Mesenchymal stem cell (in vitro differentiated cells and primary cell): ENCODE results near the gene PRPS1L1.

Experiments
- DNase-seq: peaks from one replicate; pipeline ENCODE4 v3.0.0-alpha.2; 2013
- H2AFZ ChIP-seq: one replicate; pipeline ENCODE4 v1.6.1; 2013; ENCODE audit warnings: low read depth, mild to moderate bottlenecking, control low read depth, inconsistent platforms, low read length, moderate library complexity
- H2AK5ac ChIP-seq: 2 replicates; pipeline ENCODE4 v1.6.1; 2013; ENCODE audit warnings: low read length, moderate library complexity, mild to moderate bottlenecking, inconsistent platforms; ENCODE audit not compliant: severe bottlenecking
- H2BK120ac ChIP-seq: one replicate; pipeline ENCODE4 v1.6.1; 2013; ENCODE audit warnings: low read depth, mild to moderate bottlenecking, inconsistent platforms, low read length, moderate library complexity
- H2BK12ac ChIP-seq, 2 experiments: one replicate each; pipeline ENCODE4 v1.6.1; 2013; ENCODE audit warnings: inconsistent platforms in 2 of 2, low read length in 2 of 2, mild to moderate bottlenecking in 2 of 2, moderate library complexity in 2 of 2, control low read depth in 1 of 2
- H2BK15ac ChIP-seq: one replicate; pipeline ENCODE4 v1.6.1; 2013; ENCODE audit warnings: mild to moderate bottlenecking, low read depth, inconsistent platforms; ENCODE audit not compliant: poor library complexity, severe bottlenecking
- H2BK5ac ChIP-seq: 2 replicates; pipeline ENCODE4 v1.6.1; 2013; ENCODE audit warnings: low read depth, mild to moderate bottlenecking, low read length, control low read depth, inconsistent platforms; ENCODE audit not compliant: poor library complexity, severe bottlenecking
- H3K14ac ChIP-seq, 2 experiments: one replicate each; pipeline ENCODE4 v1.6.1; 2013; ENCODE audit warnings: inconsistent platforms in 2 of 2, low read length in 2 of 2, control low read depth in 1 of 2, mild to moderate bottlenecking in 1 of 2, moderate library complexity in 1 of 2
- H3K18ac ChIP-seq, 2 experiments: one replicate each; pipeline ENCODE4 v1.6.1; 2013; ENCODE audit warnings: inconsistent platforms in 2 of 2, low read length in 2 of 2, control low read depth in 1 of 2, low read depth in 1 of 2, mild to moderate bottlenecking in 1 of 2
- H3K23ac ChIP-seq, 2 experiments: one replicate each; pipeline ENCODE4 v1.6.1; 2013; ENCODE audit warnings: inconsistent platforms in 2 of 2, low read length in 2 of 2, mild to moderate bottlenecking in 2 of 2, moderate library complexity in 2 of 2, control low read depth in 1 of 2
- H3K27ac ChIP-seq: 2 replicates; pipeline ENCODE4 v1.5.1; 2013; ENCODE audit warnings: mild to moderate bottlenecking, moderate library complexity, low read length, control low read depth, inconsistent platforms; ENCODE audit not compliant: poor library complexity, severe bottlenecking
- H3K27me3 ChIP-seq, 2 experiments: 2 replicates each; pipeline versions ENCODE4 v1.6.1 to v1.7.0; 2013; ENCODE audit warnings: low read length in 2 of 2, mild to moderate bottlenecking in 2 of 2, moderate library complexity in 2 of 2, control low read depth in 1 of 2, inconsistent platforms in 1 of 2; ENCODE audit not compliant: control insufficient read depth in 1 of 2, insufficient read depth in 1 of 2
- H3K36me3 ChIP-seq, 2 experiments: 2 replicates each; pipeline versions ENCODE4 v1.6.1 to v1.7.0; 2013; ENCODE audit warnings: low read length in 2 of 2, control low read depth in 1 of 2, inconsistent platforms in 1 of 2, low read depth in 1 of 2, mild to moderate bottlenecking in 1 of 2; ENCODE audit not compliant: insufficient read depth in 2 of 2, control insufficient read depth in 1 of 2
- H3K4ac ChIP-seq, 2 experiments: one replicate each; pipeline ENCODE4 v1.6.1; 2013; ENCODE audit warnings: inconsistent platforms in 2 of 2, low read length in 2 of 2, mild to moderate bottlenecking in 2 of 2, moderate library complexity in 2 of 2, control low read depth in 1 of 2, low read depth in 1 of 2
- H3K4me1 ChIP-seq: 2 replicates; pipeline ENCODE4 v1.6.1; 2013; ENCODE audit warnings: low read depth, low read length, control low read depth; ENCODE audit not compliant: control insufficient read depth, insufficient read depth
- H3K4me2 ChIP-seq: 2 replicates; pipeline ENCODE4 v1.6.1; 2013; ENCODE audit warnings: low read length, mild to moderate bottlenecking, inconsistent platforms; ENCODE audit not compliant: poor library complexity, severe bottlenecking
- H3K4me3 ChIP-seq, 2 experiments: 2 replicates each; pipeline versions ENCODE4 v1.5.1 to v1.7.0; 2013; ENCODE audit warnings: low read length in 2 of 2, mild to moderate bottlenecking in 2 of 2, control low read depth in 1 of 2, low read depth in 1 of 2; ENCODE audit not compliant: insufficient read depth in 1 of 2
- H3K79me1 ChIP-seq: replicated peaks from 2 replicates; pipeline ENCODE4 v1.6.1; 2013; ENCODE audit warnings: mild to moderate bottlenecking, control low read depth, low read length, inconsistent platforms; ENCODE audit not compliant: poor library complexity, severe bottlenecking
- H3K9ac ChIP-seq: 2 replicates; pipeline ENCODE4 v1.7.0; 2013; ENCODE audit warnings: mild to moderate bottlenecking, low read length, moderate library complexity
- H3K9me3 ChIP-seq: 2 replicates; pipeline ENCODE4 v1.7.0; 2013; ENCODE audit warnings: mild to moderate bottlenecking, low read length; ENCODE audit not compliant: control insufficient read depth
- H4K8ac ChIP-seq: one replicate; pipeline ENCODE4 v1.6.1; 2013; ENCODE audit warnings: inconsistent platforms, mild to moderate bottlenecking, low read length, moderate library complexity
- H4K91ac ChIP-seq: one replicate; pipeline ENCODE4 v1.6.1; 2013; ENCODE audit warnings: mild to moderate bottlenecking, low read length, inconsistent platforms
- WGBS: methylation state at CpG from one replicate; pipeline ENCODE4 v1.1.7; 2013; ENCODE audit warnings: mixed read lengths; 5-methylcytosine and 5-hydroxymethylcytosine counted together

Gene PRPS1L1

GRCh38 chr7:17983221-17984062, 44.2 kb downstream of the PRPS1L1 start:
- no peaks in the 10 kb centered on the region for H3K36me3 ChIP-seq
- no peak overlapping the region for H3K18ac ChIP-seq
- WGBS: 73% methylated on average over 1 of the region's 3 CpGs
- H2BK120ac ChIP-seq: no peak overlapping the region
- H4K91ac ChIP-seq: no peak overlapping the region
- H3K4me1 ChIP-seq: no peaks in the 10 kb centered on the region
- H2BK12ac ChIP-seq: no peak overlapping the region
- no peak overlapping the region for H3K14ac ChIP-seq
- H3K4me3 ChIP-seq: no peak overlapping the region
- peak overlapping the region; percentile 75 for H3K9ac ChIP-seq
- H3K4me2 ChIP-seq: no peak overlapping the region
- H3K27me3 ChIP-seq: no peaks in the 10 kb centered on the region
- H3K9me3 ChIP-seq: peaks cover 5% of the 10 kb centered on the region
- DNase-seq: no peak
- H3K79me1 ChIP-seq: no peaks in the 10 kb centered on the region
- H4K8ac ChIP-seq: no peak overlapping the region
- H2BK5ac ChIP-seq: no peak overlapping the region
- H3K4ac ChIP-seq: no peak overlapping the region
- no peak overlapping the region for H2BK15ac ChIP-seq
- no peak overlapping the region for H2AK5ac ChIP-seq
- no peak overlapping the region for H3K23ac ChIP-seq
- no peak overlapping the region for H2AFZ ChIP-seq
- H3K27ac ChIP-seq: no peak overlapping the region

DNA sequence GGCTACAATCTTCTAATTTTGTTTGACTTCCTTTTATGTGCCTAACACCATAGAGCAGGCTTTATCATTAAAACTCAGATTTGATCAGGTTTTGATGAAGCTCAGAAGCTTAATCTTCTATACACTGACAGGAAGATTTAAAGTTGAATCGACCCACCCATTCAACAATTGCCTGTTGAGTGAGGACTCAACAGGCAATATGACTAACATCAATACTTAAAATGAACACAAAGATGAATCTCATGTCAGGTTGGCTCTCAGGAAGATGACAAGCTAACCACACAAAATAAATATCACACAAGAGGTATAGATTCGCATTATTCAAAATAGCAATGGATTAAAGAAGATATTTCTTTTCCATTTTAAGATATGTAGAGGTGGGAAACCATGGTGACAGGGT, 50.7 kb downstream of the PRPS1L1 start:
- Histone ChIP-seq H3K4me1 (no peaks in the 10 kb centered on the region), H2AK5ac (no peak overlapping the region), H3K36me3 (no peaks in the 10 kb centered on the region), H3K9ac (no peak overlapping the region), H3K9me3 (peaks cover 5% of the 10 kb centered on the region), H3K4me2 (no peak overlapping the region), H3K4ac (no peak overlapping the region), H3K79me1 (no peaks in the 10 kb centered on the region), H4K91ac (no peak overlapping the region), H3K18ac (no peak overlapping the region), H2BK12ac (no peak overlapping the region), H3K14ac (no peak overlapping the region), H4K8ac (no peak overlapping the region), H3K23ac (no peak overlapping the region), H3K27ac (no peak overlapping the region), H3K4me3 (no peak overlapping the region), H2BK120ac (no peak overlapping the region), H2AFZ (no peak overlapping the region), H2BK15ac (no peak overlapping the region), H3K27me3 (no peaks in the 10 kb centered on the region), H2BK5ac (no peak overlapping the region)
- no CpG with 5 or more reads among the region's 2 CpGs for WGBS
- DNase-seq: no peak
